HG02610 (cell line): ENCODE data around the gene ADCY9.
"Not testable (repeated sequence)": the region's sequence is repeated elsewhere in the genome, so short reads cannot be mapped to it uniquely, and the experiment has no call there.

Source experiments
- ATAC-seq: cut with Tn5 transposase; IDR thresholded peaks from one replicate; pipeline ENCODE4 v1.9.1; 2021; ENCODE audit warnings: mild to moderate bottlenecking, moderate library complexity; ENCODE audit not compliant: unreplicated experiment

ADCY9 gene

GRCh38 chr16:4094127-4094773, 22.0 kb downstream of the ADCY9 start:
- ATAC-seq, result no peak

DNA sequence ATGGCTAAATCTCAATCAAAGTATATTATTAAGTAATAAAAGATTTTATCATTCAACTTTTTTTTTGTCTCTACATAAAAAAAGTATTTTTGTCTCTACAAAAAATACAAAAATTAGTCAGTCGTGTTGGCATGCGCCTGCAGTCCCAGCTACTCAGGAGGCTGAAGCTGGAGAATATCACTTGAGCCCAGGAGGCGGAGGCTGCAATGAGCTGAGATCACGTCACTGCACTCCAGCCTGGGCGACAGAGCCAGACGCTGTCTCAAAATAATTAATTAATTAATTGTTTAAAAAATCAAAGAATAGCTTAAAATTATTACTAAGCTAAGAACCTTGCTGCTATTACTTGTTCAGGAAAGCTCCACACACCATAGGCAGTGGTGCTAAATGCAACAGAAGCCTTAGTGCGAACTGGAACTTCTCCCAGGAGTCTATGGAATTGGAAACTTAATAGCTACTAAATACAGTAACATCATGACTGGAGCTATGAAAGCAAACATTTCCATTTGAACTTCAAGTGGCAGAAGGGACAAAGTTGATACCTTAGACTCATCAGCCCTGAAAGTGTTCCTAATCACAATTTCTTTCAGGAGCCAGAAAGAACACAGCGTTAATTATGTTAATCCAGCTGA, 22.6 kb downstream of the ADCY9 start:
- no peak for ATAC-seq

- no peak for ATAC-seq
Observed at GRCh38 chr16:4092547-4093265, 23.5 kb downstream of the ADCY9 start.

DNA sequence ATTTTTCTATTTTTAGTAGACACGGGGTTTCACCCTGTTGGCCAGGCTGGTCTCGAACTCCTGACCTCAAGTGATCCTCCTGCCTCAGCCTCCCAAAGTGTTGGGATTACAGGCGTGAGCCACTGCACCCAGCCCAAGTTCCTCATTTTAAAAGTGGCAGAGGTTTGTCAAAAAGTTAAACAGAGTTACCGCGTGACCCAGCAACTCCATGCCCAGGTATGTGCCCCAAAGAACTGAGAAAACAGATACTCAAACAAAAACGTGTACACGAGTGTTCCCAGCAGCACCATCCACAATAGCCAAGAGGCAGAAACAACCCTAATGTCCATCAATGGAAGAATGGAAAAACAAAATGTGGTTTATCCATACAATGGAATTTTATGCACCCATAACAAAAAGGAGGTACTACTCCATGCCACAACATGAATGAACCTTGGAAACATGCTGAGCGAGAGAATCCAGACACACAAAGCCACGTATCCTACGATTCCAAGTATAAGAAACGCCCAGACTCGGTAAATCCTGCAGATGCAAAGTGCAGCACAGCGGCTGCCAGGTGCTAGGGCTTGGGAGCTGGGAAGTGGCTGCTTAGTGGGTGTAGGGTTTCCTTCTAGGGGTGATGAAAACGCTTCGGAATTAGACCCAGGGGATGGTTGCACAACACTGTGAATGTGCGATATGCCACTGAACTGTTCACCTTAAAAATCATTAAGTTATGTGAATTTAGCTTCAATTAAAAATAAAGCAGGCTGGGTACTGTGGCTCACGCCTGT, 24.8 kb downstream of the ADCY9 start:
- ATAC-seq, result no peak

DNA sequence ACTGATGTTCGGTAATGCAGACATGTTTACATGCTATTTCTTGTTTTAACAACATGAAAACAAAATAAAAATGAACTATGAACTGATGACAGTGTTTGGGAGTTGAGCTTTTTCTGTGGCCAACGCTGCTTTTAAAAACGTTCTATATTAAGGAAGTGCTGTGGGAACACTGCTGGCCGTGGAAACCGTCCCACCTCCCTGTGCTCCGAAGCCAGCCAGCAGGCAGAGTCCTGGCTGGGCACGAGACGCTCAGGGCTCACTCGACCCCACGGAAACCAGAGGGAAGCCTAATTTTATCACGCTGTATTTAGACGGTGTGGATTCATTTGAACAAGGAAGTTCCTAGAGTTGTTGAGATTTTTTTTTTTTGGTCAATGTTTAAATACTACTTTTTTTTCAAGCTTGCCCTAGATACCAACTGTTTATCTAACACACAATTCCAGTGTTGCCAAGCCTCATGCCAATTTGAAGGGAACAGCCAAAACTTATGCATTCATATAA, 25.8 kb downstream of the ADCY9 start:
- no peak for ATAC-seq

GRCh38 chr16:4089811-4090301, 26.4 kb downstream of the ADCY9 start:
- no peak for ATAC-seq

GRCh38 chr16:4089251-4089810, 26.9 kb downstream of the ADCY9 start:
- ATAC-seq, result no peak

GRCh38 chr16:4087990-4088577, 28.2 kb downstream of the ADCY9 start:
- ATAC-seq, result no peak

DNA sequence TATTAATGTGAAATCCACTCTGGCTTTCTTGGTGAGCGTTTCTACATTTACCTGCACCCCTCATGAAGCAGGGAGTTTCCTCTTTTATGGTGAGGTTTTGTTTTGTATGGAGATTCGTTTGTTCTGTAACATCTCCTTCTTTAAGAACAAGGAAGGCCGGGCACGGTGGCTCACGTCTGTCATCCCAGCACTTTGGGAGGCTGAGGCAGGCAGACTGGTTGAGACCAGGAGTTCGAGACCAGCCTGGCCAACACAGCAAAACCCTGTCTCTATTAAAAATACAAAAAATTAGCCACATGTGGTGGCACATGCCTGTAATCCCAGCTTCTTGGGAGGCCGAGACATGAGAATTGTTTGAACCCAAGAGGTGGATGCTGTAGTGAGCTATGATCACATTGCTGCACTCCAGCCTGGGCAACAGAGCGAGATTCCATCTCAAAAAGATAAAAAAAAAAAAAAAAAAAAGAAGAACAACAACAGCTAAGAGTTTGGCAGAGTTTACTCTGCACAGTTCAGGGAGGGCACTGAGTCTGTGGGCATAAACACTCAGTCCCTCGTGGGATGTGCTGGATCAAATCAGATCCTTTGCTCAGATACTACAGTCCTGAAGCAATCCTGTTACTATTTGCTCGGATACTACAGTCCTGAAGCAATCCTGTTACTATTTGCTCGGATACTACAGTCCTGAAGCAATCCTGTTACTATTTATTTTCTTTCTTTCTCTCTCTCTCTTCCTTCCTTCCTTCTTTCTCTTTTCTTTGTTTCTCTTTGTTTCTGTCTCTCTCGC, 28.9 kb downstream of the ADCY9 start:
- no peak for ATAC-seq

DNA sequence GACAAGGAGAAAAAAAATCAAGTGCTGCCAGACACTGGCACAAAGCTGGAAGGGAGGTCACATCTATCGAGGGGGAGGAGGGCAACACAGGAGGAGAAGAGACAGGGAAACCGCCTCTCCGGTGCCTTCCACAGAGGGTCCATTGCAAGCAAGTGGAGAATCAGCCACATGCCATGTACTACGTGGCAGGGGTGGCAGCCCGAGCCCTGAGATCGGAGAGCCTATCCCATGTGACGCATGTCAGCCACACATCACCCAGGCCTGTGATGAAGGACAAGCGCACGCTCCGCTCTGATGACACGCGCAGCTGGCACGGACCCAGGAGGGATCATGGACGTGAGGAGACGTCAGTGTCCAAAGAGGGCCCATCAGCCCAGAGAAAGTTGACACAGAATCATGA, 30.1 kb downstream of the ADCY9 start:
- ATAC-seq, result no peak

DNA sequence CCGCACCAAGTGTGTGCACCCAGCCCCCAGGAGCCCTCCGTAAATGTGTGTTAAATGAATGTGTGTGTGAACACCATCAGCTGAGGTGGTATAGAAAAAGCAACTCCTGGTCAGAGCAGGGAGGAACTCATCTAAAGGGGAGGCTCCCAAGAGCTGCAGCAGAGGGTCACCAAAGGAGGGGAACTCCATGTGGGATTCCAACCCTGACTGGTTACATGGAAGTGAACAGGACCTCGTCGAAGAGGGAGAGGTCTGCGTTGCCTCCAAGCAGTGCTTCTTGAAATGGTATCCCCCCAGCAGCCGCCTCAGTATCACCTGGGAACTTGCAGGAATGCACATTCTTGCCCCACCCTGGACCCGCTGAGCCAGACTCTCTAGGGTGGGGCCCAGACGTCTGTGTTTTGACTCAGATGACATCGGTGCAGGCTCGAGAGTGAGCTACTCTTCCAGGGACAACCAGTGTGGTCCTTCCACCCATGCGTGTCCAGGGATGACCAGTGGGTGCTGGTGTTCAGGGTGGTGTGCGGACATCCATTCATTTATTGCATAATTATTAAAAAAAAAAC, 30.8 kb downstream of the ADCY9 start:
- ATAC-seq, result no peak

- no peak for ATAC-seq
Observed at GRCh38 chr16:4083347-4083870, 32.8 kb downstream of the ADCY9 start.

GRCh38 chr16:4082474-4083044, 33.7 kb downstream of the ADCY9 start:
- ATAC-seq, result no peak

DNA sequence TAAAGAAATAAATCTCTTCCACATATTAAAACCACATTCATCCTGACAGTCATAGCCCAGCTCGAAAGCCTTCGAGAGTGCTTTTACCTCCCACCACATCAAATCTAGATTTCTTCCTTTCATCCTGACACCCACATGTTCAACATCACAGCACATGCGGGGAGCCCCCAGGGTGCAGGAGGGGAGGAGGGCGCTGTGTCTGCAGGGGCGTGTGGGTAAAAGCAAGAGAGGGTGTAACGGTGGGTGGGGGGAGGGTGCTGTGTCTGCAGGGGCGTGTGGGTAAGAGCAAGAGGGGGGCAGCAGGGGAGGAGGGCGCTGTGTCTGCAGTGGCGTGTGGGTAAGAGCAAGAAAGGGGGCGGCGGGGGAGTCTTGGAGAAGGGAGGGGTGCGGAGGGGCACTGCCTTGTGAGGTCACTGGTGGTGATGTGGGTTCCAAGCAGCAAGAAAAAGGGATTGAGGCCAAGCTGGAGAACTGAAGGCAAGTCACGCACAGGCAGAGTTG, 34.7 kb downstream of the ADCY9 start:
- ATAC-seq, result no peak

- ATAC-seq, result no peak
Observed at GRCh38 chr16:4081047-4081446, 35.2 kb downstream of the ADCY9 start.

GRCh38 chr16:4077174-4077649, 39.0 kb downstream of the ADCY9 start:
- no peak for ATAC-seq

- no peak for ATAC-seq
Observed at GRCh38 chr16:4075534-4075933, 40.7 kb downstream of the ADCY9 start.

GRCh38 chr16:4073150-4073549, 43.1 kb downstream of the ADCY9 start:
- not testable (repeated sequence) for ATAC-seq
